SK-N-SH (cell line): ENCODE results near the gene MSMP. TPM values are rescaled to one million over a fixed set of nuclear protein-coding genes. Genes with fewer than 3 reads are reported as not detected.

Experiments
- CTCF ChIA-PET: fragments of 300-600, 350-600 bp; formaldehyde crosslinking; extraction: SDS; loops from one replicate; lab custom pipeline; 2021; lab: Yijun Ruan, JAX
- POLR2A ChIA-PET: fragments of 350-600 bp; sonication (Branson Sonifier 250); formaldehyde crosslinking; extraction: SDS; loops from one replicate; lab custom pipeline; 2020; ENCODE audit warnings: antibody characterized with exemption, inconsistent platforms; lab: Yijun Ruan, JAX
- DNase-seq: peaks from one replicate; pipeline ENCODE4 v3.0.0; 2012
- H2AFZ ChIP-seq: fragments of 200-600 bp; sonication (generic); 2 replicates; pipeline ENCODE4 v1.8.1; 2016; ENCODE audit warnings: antibody characterized with exemption, mild to moderate bottlenecking, low read depth
- H3F3A ChIP-seq: fragments of 200-600 bp; sonication (generic); replicated peaks from 2 replicates; pipeline ENCODE3; 2016; ENCODE audit warnings: antibody characterized with exemption, mild to moderate bottlenecking; ENCODE audit not compliant: insufficient read depth
- H3K27ac ChIP-seq, 2 experiments: fragments of 200-500 bp in 1 of 2; fragments of 200-600 bp in 1 of 2; sonication (Bioruptor generic) in 1 of 2; sonication (generic), shearing (Covaris generic) in 1 of 2; 2 replicates each; pipeline versions ENCODE4 v1.5.1 to v1.6.1; 2014 to 2016; ENCODE audit warnings: low read depth in 2 of 2, inconsistent platforms in 1 of 2, low read length in 1 of 2, mild to moderate bottlenecking in 1 of 2, mixed read lengths in 1 of 2
- H3K27me3 ChIP-seq: fragments of 200-600 bp; sonication (generic), shearing (Covaris generic); 2 replicates; pipeline ENCODE4 v1.6.1; 2016; ENCODE audit warnings: mixed run types; ENCODE audit not compliant: insufficient read depth
- H3K36me3 ChIP-seq, 2 experiments: fragments of 200-500 bp in 1 of 2; fragments of 200-600 bp in 1 of 2; sonication (Bioruptor generic) in 1 of 2; sonication (generic) in 1 of 2; replicated peaks in 1 of 2; 2 replicates each; pipeline versions ENCODE3 to v1.5.1; 2014 to 2016; ENCODE audit warnings: low read length in 1 of 2, mild to moderate bottlenecking in 1 of 2; ENCODE audit not compliant: insufficient read depth in 2 of 2, control insufficient read depth in 1 of 2
- H3K4me1 ChIP-seq, 2 experiments: fragments of 200-500 bp in 1 of 2; fragments of 200-600 bp in 1 of 2; sonication (Bioruptor generic) in 1 of 2; sonication (generic), shearing (Covaris generic) in 1 of 2; 2 replicates each; pipeline versions ENCODE4 v1.5.1 to v1.6.1; 2014 to 2016; ENCODE audit warnings: low read depth in 1 of 2, low read length in 1 of 2, mixed run types in 1 of 2; ENCODE audit not compliant: insufficient read depth in 2 of 2, control insufficient read depth in 1 of 2
- H3K4me2 ChIP-seq: fragments of 200-600 bp; sonication (generic), shearing (Covaris generic); 2 replicates; pipeline ENCODE4 v1.6.1; 2017; ENCODE audit warnings: mixed run types
- H3K4me3 ChIP-seq, 2 experiments: fragments of 200-500 bp in 1 of 2; fragments of 200-600 bp in 1 of 2; sonication (Bioruptor generic) in 1 of 2; sonication (generic), shearing (Covaris generic) in 1 of 2; 2 replicates each; pipeline versions ENCODE4 v1.5.1 to v1.8.1; 2014 to 2016; ENCODE audit warnings: low read depth in 2 of 2, inconsistent platforms in 1 of 2, low read length in 1 of 2, mild to moderate bottlenecking in 1 of 2, mixed read lengths in 1 of 2, moderate library complexity in 1 of 2
- H3K79me2 ChIP-seq: fragments of 200-600 bp; sonication (generic); 2 replicates; pipeline ENCODE4 v1.8.1; 2017; ENCODE audit warnings: mild to moderate bottlenecking; ENCODE audit not compliant: insufficient read depth
- H3K9ac ChIP-seq: fragments of 200-600 bp; sonication (generic); 2 replicates; pipeline ENCODE4 v1.6.1; 2017; ENCODE audit warnings: mixed run types
- H3K9me2 ChIP-seq: fragments of 200-600 bp; sonication (generic); 2 replicates; pipeline ENCODE4 v1.6.1; 2017; ENCODE audit warnings: mixed run types
- H3K9me3 ChIP-seq: fragments of 200-600 bp; sonication (generic); 2 replicates; pipeline ENCODE4 v1.6.1; 2017; ENCODE audit warnings: mixed run types, mild to moderate bottlenecking, moderate library complexity
- H4K20me1 ChIP-seq: fragments of 200-600 bp; sonication (generic); 2 replicates; pipeline ENCODE4 v1.6.1; 2017; ENCODE audit warnings: mild to moderate bottlenecking, mixed run types; ENCODE audit not compliant: insufficient read depth
- CHD2 ChIP-seq: fragments of 150-350 bp; IDR thresholded peaks from 2 replicates; pipeline ENCODE4 v1.6.1; 2018; ENCODE audit warnings: low read length; ENCODE audit not compliant: partially characterized antibody
- ELF1 ChIP-seq: IDR thresholded peaks from 2 replicates; pipeline ENCODE4 v1.4.0; 2012
- EP300 ChIP-seq, 2 experiments: IDR thresholded peaks; 2 replicates each; pipeline versions ENCODE4 v1.4.0 to v1.6.1; 2012; ENCODE audit warnings: borderline replicate concordance in 1 of 2, low read depth in 1 of 2, low read length in 1 of 2
- EZH2phosphoT487 ChIP-seq: fragments of 200-600 bp; sonication (generic); IDR thresholded peaks from 2 replicates; pipeline ENCODE4 v1.6.1; 2017; ENCODE audit warnings: low read depth, mixed run types, mild to moderate bottlenecking, antibody characterized with exemption, moderate library complexity, borderline replicate concordance
- FOSL2 ChIP-seq: IDR thresholded peaks from 2 replicates; pipeline ENCODE4 v1.4.0; 2012; ENCODE audit warnings: low read depth, mild to moderate bottlenecking, moderate library complexity, borderline replicate concordance
- GATA2 ChIP-seq: sonication (generic); formaldehyde crosslinking; IDR thresholded peaks from 2 replicates; pipeline ENCODE4 v1.5.0; 2020; ENCODE audit warnings: mild to moderate bottlenecking, missing genetic modification reagents
- JUND ChIP-seq: IDR thresholded peaks from 2 replicates; pipeline ENCODE4 v1.4.0; 2012
- MAX ChIP-seq: IDR thresholded peaks from 2 replicates; pipeline ENCODE4 v1.4.0; 2012; ENCODE audit warnings: low read depth
- MEF2A ChIP-seq: IDR thresholded peaks from 2 replicates; pipeline ENCODE4 v1.4.0; 2012; ENCODE audit warnings: low read depth, borderline replicate concordance
- NRF1 ChIP-seq: IDR thresholded peaks from 2 replicates; pipeline ENCODE4 v1.6.1; 2012; ENCODE audit warnings: low read depth, mild to moderate bottlenecking, low read length
- POLR2AphosphoS5 ChIP-seq: IDR thresholded peaks from 2 replicates; pipeline ENCODE4 v1.6.1; 2012; ENCODE audit warnings: low read depth, low read length
- RAD21 ChIP-seq: IDR thresholded peaks from 2 replicates; pipeline ENCODE4 v1.6.1; 2012; ENCODE audit warnings: mild to moderate bottlenecking, low read length
- REST ChIP-seq: IDR thresholded peaks from 2 replicates; pipeline ENCODE4 v1.6.1; 2012; ENCODE audit warnings: mild to moderate bottlenecking, low read depth, low read length, moderate library complexity
- RXRA ChIP-seq: IDR thresholded peaks from 2 replicates; pipeline ENCODE4 v1.4.0; 2012; ENCODE audit warnings: low read depth, mild to moderate bottlenecking, borderline replicate concordance
- TAF1 ChIP-seq: IDR thresholded peaks from 2 replicates; pipeline ENCODE4 v1.6.1; 2012; ENCODE audit warnings: low read depth, mild to moderate bottlenecking, low read length, moderate library complexity, borderline replicate concordance
- TEAD4 ChIP-seq: IDR thresholded peaks from 2 replicates; pipeline ENCODE4 v1.4.0; 2012; ENCODE audit warnings: mild to moderate bottlenecking, borderline replicate concordance; ENCODE audit not compliant: insufficient read depth
- WGBS: methylation state at CpG from one replicate; pipeline ENCODE4 v1.1.6; 2017; ENCODE audit warnings: low lambda C conversion rate; 5-methylcytosine and 5-hydroxymethylcytosine counted together
- polyA plus RNA-seq, 3 experiments: library from polyadenylated mRNA; depleted of rRNA; stranded (reverse); fragments of >200 nt; gene quantifications; 2 replicates each; pipeline ENCODE4 v1.2.3, GENCODE V29; 2012
- TF ChIP-seq, protein P1 (sequence below): IDR thresholded peaks from 2 replicates; pipeline ENCODE4 v1.4.0; 2012; ENCODE audit warnings: low read depth, borderline replicate concordance

Gene MSMP
- polyA plus RNA-seq, 1 of the 3 experiments (the other 2 are of a cell fraction) = 1.2 TPM

- TF ChIP-seq GATA2 (CRISPR knock-in tag) (no peak), MEF2A (no peak)
Measured at GRCh38 chr9:35729700-35730485, 24.2 kb downstream of the MSMP start (continued).

DNA sequence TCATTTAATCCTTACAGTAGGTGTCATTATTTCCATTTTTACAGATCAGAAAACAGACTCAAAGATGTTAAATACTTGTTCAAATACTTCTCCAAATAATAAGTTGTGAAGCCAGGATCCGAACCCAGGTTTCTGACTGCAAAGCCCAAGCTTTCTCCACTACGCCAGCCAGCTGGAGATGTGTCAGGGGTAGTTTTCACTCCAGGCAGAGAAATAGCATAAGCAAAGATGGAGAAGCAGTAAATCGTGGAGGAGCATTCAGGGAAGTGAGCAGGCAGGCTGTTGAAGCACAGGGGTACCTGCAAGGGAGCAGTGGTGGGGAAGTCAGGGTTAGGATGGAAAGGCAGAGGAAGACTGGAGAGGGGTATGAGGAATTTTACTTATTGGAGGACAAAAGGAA is 25.0 kb downstream of the MSMP start:
- no peaks in the 10 kb centered on the region for H3K9me2 ChIP-seq
- peak overlapping the region; percentile 68 to 94; a peak in 3 of 4 replicates for H3K27ac ChIP-seq
- no peaks in the 10 kb centered on the region for H3K27me3 ChIP-seq
- POLR2A ChIA-PET = no interaction called here
- H3K9me3 ChIP-seq = no peaks in the 10 kb centered on the region
- H3K4me1 ChIP-seq = peaks cover 35 to 43% of the 10 kb centered on the region in 2 experiments
- no peak overlapping the region for H2AFZ ChIP-seq
- peak overlapping the region; percentile 27 to 96; a peak in 3 of 4 replicates for H3K4me3 ChIP-seq
- H4K20me1 ChIP-seq = peaks cover 18% of the 10 kb centered on the region
- peaks cover 21 to 27% of the 10 kb centered on the region in 2 experiments for H3K36me3 ChIP-seq
- H3K79me2 ChIP-seq = peaks cover 89% of the 10 kb centered on the region
- no peak for DNase-seq
- WGBS = 70% methylated on average over 3 of the region's 3 CpGs
- peaks cover 44% of the 10 kb centered on the region for H3F3A ChIP-seq
- CTCF ChIA-PET = interaction anchor here (0.6 to 9.7 kb wide), 11 partner anchors 14 to 77 kb away, joined by 3 to 103 read pairs (median 4); partner anchors contain the start of genes CA9, CCDC107 and RMRP
- peak overlapping the region; percentile 62; the same call in 1 of the 2 replicates for H3K9ac ChIP-seq
- H3K4me2 ChIP-seq = peak overlapping the region; percentile 91
- no peak for TF ChIP-seq REST

DNA sequence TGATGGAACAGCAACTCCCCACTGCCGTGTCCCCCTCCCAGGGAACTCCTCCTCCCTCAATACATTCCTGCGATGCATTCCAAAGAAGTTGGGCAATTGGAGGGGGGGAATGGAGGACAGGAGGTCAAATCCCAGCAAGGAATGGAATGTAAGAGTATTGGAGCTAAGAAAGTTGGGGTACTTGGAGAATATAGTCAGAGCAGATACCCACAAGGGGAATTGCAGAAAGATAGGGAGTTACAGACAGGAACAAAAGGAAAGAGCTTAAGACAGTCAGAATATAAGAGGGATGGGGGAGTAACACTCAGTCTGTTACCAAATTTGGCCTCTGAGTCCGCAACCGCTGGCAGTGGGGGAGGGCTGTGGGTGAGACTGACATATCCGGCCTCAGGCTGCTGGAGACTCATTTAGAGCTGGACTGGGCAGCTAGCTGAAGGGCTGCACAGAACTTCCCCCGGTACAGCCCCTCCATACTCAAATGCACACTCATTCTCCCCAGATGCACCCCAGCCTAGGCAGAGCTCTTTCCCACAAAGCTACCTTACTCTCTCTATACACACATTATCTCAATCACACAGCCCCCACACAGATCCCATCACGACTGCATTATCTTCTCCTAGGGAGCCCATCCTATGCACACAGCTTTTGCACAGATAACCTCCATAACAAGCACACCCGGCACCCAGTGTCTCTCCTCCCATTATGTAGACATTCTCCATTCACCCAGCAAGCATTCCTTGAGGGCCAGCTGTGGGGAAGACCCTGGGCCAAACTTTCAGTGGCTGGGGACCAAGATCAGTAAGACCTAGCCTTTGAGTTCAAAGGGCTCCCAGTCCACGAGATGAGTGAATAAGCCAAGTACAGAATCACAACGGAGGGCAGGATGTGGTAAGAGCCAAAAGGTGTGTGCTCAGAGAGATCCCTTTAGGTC is 25.8 kb downstream of the MSMP start:
- H3K4me3 ChIP-seq = peak overlapping the region; percentile 25 to 96; a peak in 3 of 4 replicates
- ChIA-PET POLR2A (interaction anchor here (1.2 to 1.3 kb wide), 2 partner anchors 14 to 28 kb away, joined by 3 read pairs; no protein-coding TSS in a partner anchor), CTCF (interaction anchor here (0.7 to 9.7 kb wide), 18 partner anchors 8 to 154 kb away, joined by 3 to 103 read pairs (median 4); partner anchors contain the start of genes CA9, CCDC107, GBA2 and RGP1)
- peak overlapping the region; percentile 91 for H3K4me2 ChIP-seq
- peaks cover 27 to 41% of the 10 kb centered on the region in 2 experiments for H3K4me1 ChIP-seq
- H3K36me3 ChIP-seq = peaks cover 26 to 29% of the 10 kb centered on the region in 2 experiments
- DNase-seq = no peak
- 19% methylated on average over 10 of the region's 10 CpGs for WGBS
- peaks cover 18% of the 10 kb centered on the region for H4K20me1 ChIP-seq
- peak overlapping the region; percentile 68 to 94 for H3K27ac ChIP-seq
- H3K9me3 ChIP-seq = no peaks in the 10 kb centered on the region
- H3K27me3 ChIP-seq = no peaks in the 10 kb centered on the region
- H3K9me2 ChIP-seq = no peaks in the 10 kb centered on the region
- peaks cover 89% of the 10 kb centered on the region for H3K79me2 ChIP-seq
- H3K9ac ChIP-seq = peak overlapping the region; percentile 62
- peaks cover 36% of the 10 kb centered on the region for H3F3A ChIP-seq
- H2AFZ ChIP-seq = no peak overlapping the region
- TF ChIP-seq NRF1 (no peak), FOSL2 (no peak), EZH2phosphoT487 (no peak), CHD2 (no peak), RAD21 (no peak), TEAD4 (peak; percentile 80; the same call in 1 of the 2 replicates), ELF1 (no peak), POLR2AphosphoS5 (peak; percentile 74), JUND (peak; percentile 5; the same call in 1 of the 2 replicates), MAX (0 out of 2 replicates have a peak, but pooled peaks have one; percentile 7), EP300 (IDR thresholded peaks at IDR 0.05; ENCODE audit: borderline replicate concordance in 1 of 2, low read depth in 1 of 2, low read length in 1 of 2) (peak in 1 of 2 experiments; percentile 46; a peak in 1 of 4 replicates), GATA2 (CRISPR knock-in tag) (no peak), RXRA (peak; percentile 69; the same call in 1 of the 2 replicates), TAF1 (peak; percentile 59; the same call in 1 of the 2 replicates)
- TF ChIP-seq, protein P1, sequence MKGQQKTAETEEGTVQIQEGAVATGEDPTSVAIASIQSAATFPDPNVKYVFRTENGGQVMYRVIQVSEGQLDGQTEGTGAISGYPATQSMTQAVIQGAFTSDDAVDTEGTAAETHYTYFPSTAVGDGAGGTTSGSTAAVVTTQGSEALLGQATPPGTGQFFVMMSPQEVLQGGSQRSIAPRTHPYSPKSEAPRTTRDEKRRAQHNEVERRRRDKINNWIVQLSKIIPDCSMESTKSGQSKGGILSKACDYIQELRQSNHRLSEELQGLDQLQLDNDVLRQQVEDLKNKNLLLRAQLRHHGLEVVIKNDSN = no peak
